ENCODE data around the gene IFTAP. TPM values are rescaled to one million over a fixed set of nuclear protein-coding genes. Genes with fewer than 3 reads are reported as not detected.

Gene IFTAP
- total RNA-seq, 1 experiment from 2014 or later: 13.8 TPM

GRCh38 chr11:36578458-36578857, 15.8 kb upstream of the IFTAP start:
- no peak for ATAC-seq
- no peaks in the 10 kb centered on the region for H3K4me1 ChIP-seq (ENCODE audit: control insufficient read depth in 1 of 2, insufficient read depth in 2 of 2, low read length in 2 of 2)

GRCh38 chr11:36581536-36581935, 12.8 kb upstream of the IFTAP start:
- no peak overlapping the region for H3K4me2 ChIP-seq (ENCODE audit: low read length)
- no peaks in the 10 kb centered on the region for H3K79me2 ChIP-seq (ENCODE audit: insufficient read depth, low read length)
- ChIA-PET CTCF (no interaction called here), POLR2A (no interaction called here), RAD21 (ENCODE audit: low non-redundant PET in 1 of 2, low total read pairs in 2 of 2, uncharacterized antibody in 2 of 2, unreplicated experiment in 2 of 2) (no interaction called here)
- intact Hi-C loops (cut with micrococcal nuclease): no loop called here
- no peaks in the 10 kb centered on the region for H3K9me2 ChIP-seq (ENCODE audit: insufficient read depth)
- no peaks in the 10 kb centered on the region for H4K20me1 ChIP-seq (ENCODE audit: insufficient read depth)
- no peak overlapping the region for H3K4me3 ChIP-seq (replicated peaks in 1 of 2; ENCODE audit: low read depth in 1 of 2, low read length in 2 of 2)
- DNase-seq (ENCODE audit: low read depth, low spot score) (no peak), ATAC-seq (no peak)
- TF ChIP-seq CBX3 (IDR thresholded peaks at IDR 0.05; ENCODE audit: low read depth): no peak
- TF ChIP-seq ZFX (IDR thresholded peaks at IDR 0.05): no peak
- no peak for TF ChIP-seq JUND (IDR thresholded peaks at IDR 0.05)
- TF ChIP-seq ATF3 (IDR thresholded peaks at IDR 0.05): no peak
- no peak for TF ChIP-seq REST (IDR thresholded peaks at IDR 0.05; ENCODE audit: low read depth)
- TF ChIP-seq YY1 (IDR thresholded peaks at IDR 0.05; ENCODE audit: extremely low read depth, insufficient replicate concordance, low read depth, low read length): no peak
- no peak for TF ChIP-seq SP1 (IDR thresholded peaks at IDR 0.05; ENCODE audit: low read depth)
- TF ChIP-seq TCF7L2 (IDR thresholded peaks at IDR 0.05; ENCODE audit: borderline replicate concordance, extremely low read depth, insufficient read depth, insufficient read length): no peak
- TF ChIP-seq FOSL1 (IDR thresholded peaks at IDR 0.05; ENCODE audit: low read depth): no peak
- no peak for TF ChIP-seq EZH2phosphoT487 (IDR thresholded peaks at IDR 0.05; ENCODE audit: borderline replicate concordance)
- no peak for TF ChIP-seq CEBPB (IDR thresholded peaks at IDR 0.05; ENCODE audit: low read depth)
- TF ChIP-seq POLR2A (IDR thresholded peaks at IDR 0.05; ENCODE audit: borderline replicate concordance, extremely low read depth, insufficient read depth, insufficient read length): no peak
- 0 out of 2 replicates have a peak, but pooled peaks cover 8% of the 10 kb centered on the region for H3K27me3 ChIP-seq (ENCODE audit: insufficient read depth, low read length)
- H3K36me3 ChIP-seq (ENCODE audit: control insufficient read depth in 1 of 2, insufficient read depth in 2 of 2, low read length in 2 of 2): no peaks in the 10 kb centered on the region
- no TSS peak for BruUV-seq (replicated peaks)
- no peak overlapping the region for H2AFZ ChIP-seq (ENCODE audit: low read depth, low read length, poor library complexity, severe bottlenecking)
- H3K9ac ChIP-seq (ENCODE audit: low read length): no peak overlapping the region
- H3K27ac ChIP-seq (ENCODE audit: low read depth, low read length): no peak overlapping the region
- no peaks in the 10 kb centered on the region; a peak in 1 of 4 replicates for H3K9me3 ChIP-seq (ENCODE audit: control insufficient read depth in 1 of 2, insufficient read depth in 1 of 2, low read depth in 1 of 2, low read length in 2 of 2)
- no peaks in the 10 kb centered on the region for H3K4me1 ChIP-seq (ENCODE audit: control insufficient read depth in 1 of 2, insufficient read depth in 2 of 2, low read length in 2 of 2)

More at GRCh38 chr11:36578458-36578857, 15.8 kb upstream of the IFTAP start:
- Histone ChIP-seq H3K9ac (ENCODE audit: low read length) (no peak overlapping the region), H3K79me2 (ENCODE audit: insufficient read depth, low read length) (no peaks in the 10 kb centered on the region), H3K4me3 (replicated peaks in 1 of 2; ENCODE audit: low read depth in 1 of 2, low read length in 2 of 2) (no peak overlapping the region), H4K20me1 (ENCODE audit: insufficient read depth) (no peaks in the 10 kb centered on the region), H3K36me3 (ENCODE audit: control insufficient read depth in 1 of 2, insufficient read depth in 2 of 2, low read length in 2 of 2) (no peaks in the 10 kb centered on the region), H2AFZ (ENCODE audit: low read depth, low read length, poor library complexity, severe bottlenecking) (no peak overlapping the region), H3K9me3 (ENCODE audit: control insufficient read depth in 1 of 2, insufficient read depth in 1 of 2, low read depth in 1 of 2, low read length in 2 of 2) (no peaks in the 10 kb centered on the region; a peak in 1 of 4 replicates), H3K4me2 (ENCODE audit: low read length) (no peak overlapping the region), H3K9me2 (ENCODE audit: insufficient read depth) (no peaks in the 10 kb centered on the region), H3K27me3 (ENCODE audit: insufficient read depth, low read length) (peaks cover 5% of the 10 kb centered on the region; the same call in 1 of the 2 replicates), H3K27ac (ENCODE audit: low read depth, low read length) (no peak overlapping the region)
- no TSS peak for BruUV-seq (replicated peaks)
- no peak for DNase-seq (ENCODE audit: low read depth, low spot score)
- TF ChIP-seq ZNF274 (IDR thresholded peaks at IDR 0.05; ENCODE audit: low read depth, low read length) (no peak), CBX3 (IDR thresholded peaks at IDR 0.05; ENCODE audit: low read depth) (no peak), SP1 (IDR thresholded peaks at IDR 0.05; ENCODE audit: low read depth) (no peak), ATF3 (IDR thresholded peaks at IDR 0.05) (no peak), YY1 (IDR thresholded peaks at IDR 0.05; ENCODE audit: extremely low read depth, insufficient replicate concordance, low read depth, low read length) (no peak), CEBPB (IDR thresholded peaks at IDR 0.05; ENCODE audit: low read depth) (no peak)
- ChIA-PET POLR2A (no interaction called here), RAD21 (ENCODE audit: low non-redundant PET in 1 of 2, low total read pairs in 2 of 2, uncharacterized antibody in 2 of 2, unreplicated experiment in 2 of 2) (no interaction called here), CTCF (no interaction called here)
- intact Hi-C loops (cut with micrococcal nuclease): no loop called here
